Vagina (tissue), 2 donors: ENCODE data around the gene NSG1. TPM values are rescaled to one million over a fixed set of nuclear protein-coding genes. Genes with fewer than 3 reads are reported as not detected.
"Not testable (repeated sequence)": the region's sequence is repeated elsewhere in the genome, so short reads cannot be mapped to it uniquely, and the experiment has no call there.

ENCODE experiments used
- DNase-seq, 2 donors: peaks; one replicate each; pipeline ENCODE4 v3.0.0-alpha.2; 2017; ENCODE audit errors: extremely low spot score in 2 of 2
- H3K27ac ChIP-seq: fragments of 200-600 bp; sonication (generic); one replicate; pipeline ENCODE4 v1.5.1; 2019
- H3K27me3 ChIP-seq: fragments of 200-600 bp; sonication (generic); one replicate; pipeline ENCODE4 v1.5.1; 2019
- H3K36me3 ChIP-seq, 2 donors: fragments of 200-600 bp; sonication (generic); one replicate each; pipeline ENCODE4 v1.5.1; 2017 to 2019
- H3K4me1 ChIP-seq: fragments of 200-600 bp; sonication (generic); one replicate; pipeline ENCODE4 v1.5.1; 2019
- H3K4me3 ChIP-seq, 2 donors: fragments of 200-600 bp; sonication (generic); 1 replicate in 1 of 2; 2 replicates in 1 of 2; pipeline ENCODE4 v1.5.1; 2016 to 2019
- H3K9me3 ChIP-seq: fragments of 200-600 bp; sonication (generic); one replicate; pipeline ENCODE4 v1.5.1; 2019
- CTCF ChIP-seq, 3 experiments: fragments of 450-650 bp in 2 of 3; fragments of 200-600 bp in 1 of 3; sonication (generic) in 1 of 3; IDR thresholded peaks; one replicate each; pipeline ENCODE4 v1.5.1; 2017 to 2019; ENCODE audit warnings: antibody characterized with exemption in 3 of 3, mild to moderate bottlenecking in 2 of 3, moderate library complexity in 2 of 3
- POLR2A ChIP-seq, 2 donors: fragments of 450-650 bp; IDR thresholded peaks; one replicate each; pipeline ENCODE4 v1.6.1; 2017; ENCODE audit warnings: antibody characterized with exemption in 2 of 2, mild to moderate bottlenecking in 2 of 2, moderate library complexity in 2 of 2
- POLR2AphosphoS5 ChIP-seq, 2 donors: sonication (generic); formaldehyde crosslinking; IDR thresholded peaks; one replicate each; pipeline ENCODE4 v1.9.0; 2017; ENCODE audit warnings: antibody characterized with exemption in 2 of 2, mild to moderate bottlenecking in 2 of 2, low read depth in 1 of 2; ENCODE audit not compliant: insufficient read depth in 1 of 2
- intact Hi-C: fragments of 100-400 bp; cut with DNase I; formaldehyde crosslinking; loops from one replicate; pipeline ENCODE4 v1.15.1; 2023
- total RNA-seq: library from RNA; depleted of rRNA; stranded (reverse); fragments of >200 nt; gene quantifications from one replicate; pipeline ENCODE4 v1.2.3, GENCODE V29; 2016

The NSG1 gene
- total RNA-seq, 1 donor from 2014 or later = 32.9 TPM

- Histone ChIP-seq H3K9me3 (no peaks in the 10 kb centered on the region), H3K36me3 (peaks cover 0 to 55% of the 10 kb centered on the region in 2 donors), H3K27me3 (no peaks in the 10 kb centered on the region), H3K27ac (no peak overlapping the region), H3K4me1 (no peaks in the 10 kb centered on the region), H3K4me3 (no peak overlapping the region)
- TF ChIP-seq POLR2AphosphoS5 (IDR thresholded peaks at IDR 0.05; ENCODE audit: insufficient read depth in 1 of 2, low read depth in 1 of 2) (no peak), CTCF (IDR thresholded peaks at IDR 0.05) (no peak), POLR2A (IDR thresholded peaks at IDR 0.05) (no peak)
- DNase-seq = no peak
- intact Hi-C loops = no loop called here
Measured at GRCh38 chr4:4420421-4420820, 33.5 kb downstream of the NSG1 start.

DNA sequence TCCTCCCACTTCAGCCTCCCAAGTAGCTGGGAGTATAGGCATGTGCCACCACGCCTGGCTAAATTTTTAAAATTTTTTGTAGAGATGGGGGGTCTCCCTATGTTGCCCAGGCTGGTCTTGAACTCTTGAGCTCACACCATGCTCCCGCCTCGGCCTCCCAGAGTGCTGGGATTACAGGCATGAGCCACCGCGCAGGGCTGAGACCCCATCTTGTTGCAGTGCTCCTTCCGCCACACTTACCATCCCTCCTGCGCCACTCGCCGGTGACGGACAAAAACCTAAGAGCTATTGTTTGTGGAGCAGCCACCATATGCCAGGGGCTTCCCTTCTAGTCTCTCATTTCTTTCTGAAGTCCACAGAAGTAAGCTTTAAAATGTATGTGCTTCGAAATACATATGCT is 34.5 kb downstream of the NSG1 start:
- Histone ChIP-seq H3K4me3 (no peak overlapping the region), H3K27me3 (no peaks in the 10 kb centered on the region), H3K36me3 (peaks cover 0 to 50% of the 10 kb centered on the region in 2 donors), H3K9me3 (no peaks in the 10 kb centered on the region), H3K4me1 (no peaks in the 10 kb centered on the region), H3K27ac (no peak overlapping the region)
- DNase-seq = peak in 1 of 2 donors; percentile 56
- intact Hi-C loops = no loop called here
- TF ChIP-seq POLR2AphosphoS5 (IDR thresholded peaks at IDR 0.05; ENCODE audit: insufficient read depth in 1 of 2, low read depth in 1 of 2) = no peak
- no peak for TF ChIP-seq CTCF (IDR thresholded peaks at IDR 0.05)
- TF ChIP-seq POLR2A (IDR thresholded peaks at IDR 0.05) = no peak

DNA sequence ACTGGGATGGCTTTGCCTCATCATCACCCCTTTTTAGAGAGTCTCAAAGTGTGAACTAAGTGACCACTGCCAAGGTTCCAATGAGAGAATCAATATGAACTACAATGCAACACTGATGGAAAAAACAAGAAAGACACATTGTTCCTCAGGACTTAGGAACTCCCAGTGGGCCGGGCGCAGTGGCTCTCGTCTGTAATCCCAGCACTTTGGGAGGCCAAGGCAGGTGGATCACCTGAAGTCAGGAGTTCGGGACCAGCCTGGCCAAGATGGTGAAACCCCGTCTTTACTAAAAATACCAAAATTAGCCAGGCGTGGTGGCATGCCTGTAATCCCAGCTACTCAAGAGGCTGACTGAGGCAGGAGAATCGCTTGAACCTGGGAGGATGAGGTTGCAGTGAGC is 35.2 kb downstream of the NSG1 start:
- H3K36me3 ChIP-seq = peaks cover 0 to 49% of the 10 kb centered on the region in 2 donors
- DNase-seq = peak in 1 of 2 donors; percentile 4
- H3K27ac ChIP-seq, H3K9me3 ChIP-seq, H3K27me3 ChIP-seq, intact Hi-C loops, H3K4me1 ChIP-seq, H3K4me3 ChIP-seq: not testable (repeated sequence)

DNA sequence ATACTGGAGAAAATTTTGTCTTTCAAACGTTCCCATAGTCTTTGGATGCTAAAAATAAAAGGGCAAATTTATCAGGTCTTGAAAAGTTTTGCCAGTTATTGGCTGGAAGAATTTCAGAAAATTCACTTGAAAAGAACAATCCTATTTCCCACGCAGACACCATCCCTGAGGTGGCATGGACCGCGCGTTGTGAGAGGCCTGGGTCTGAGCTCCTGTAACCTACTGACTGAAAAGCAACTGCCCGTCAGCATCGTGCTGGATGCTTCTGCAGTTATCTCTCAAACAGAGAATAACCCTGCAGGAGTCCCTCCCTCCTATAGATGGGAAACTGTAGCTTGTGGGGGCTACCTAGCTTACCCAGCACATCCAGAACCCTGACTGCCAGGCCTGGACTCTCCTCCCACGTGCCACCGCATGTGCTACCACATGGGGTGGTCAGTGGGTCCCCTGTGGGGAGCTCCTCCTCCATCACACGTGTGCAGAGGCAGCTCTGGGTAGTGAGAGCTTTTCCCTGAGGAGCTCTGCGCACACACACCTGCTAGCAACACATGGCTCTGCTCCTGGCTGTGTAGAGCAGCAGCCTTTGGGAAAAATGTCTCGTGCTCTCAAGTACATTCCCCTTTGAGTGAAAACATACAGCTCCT is 36.1 kb downstream of the NSG1 start:
- no peaks in the 10 kb centered on the region for H3K9me3 ChIP-seq
- TF ChIP-seq POLR2AphosphoS5 (IDR thresholded peaks at IDR 0.05; ENCODE audit: insufficient read depth in 1 of 2, low read depth in 1 of 2) (no peak), CTCF (IDR thresholded peaks at IDR 0.05) (no peak), POLR2A (IDR thresholded peaks at IDR 0.05) (no peak)
- peak; percentile 52 to 72 for DNase-seq
- peaks cover 0 to 49% of the 10 kb centered on the region in 2 donors for H3K36me3 ChIP-seq
- no peaks in the 10 kb centered on the region for H3K4me1 ChIP-seq
- H3K4me3 ChIP-seq = no peak overlapping the region
- H3K27ac ChIP-seq = no peak overlapping the region
- no peaks in the 10 kb centered on the region for H3K27me3 ChIP-seq
- intact Hi-C loops = no loop called here

GRCh38 chr4:4423706-4424498 is 37.0 kb downstream of the NSG1 start:
- TF ChIP-seq POLR2A (IDR thresholded peaks at IDR 0.05) (no peak), CTCF (IDR thresholded peaks at IDR 0.05) (no peak), POLR2AphosphoS5 (IDR thresholded peaks at IDR 0.05; ENCODE audit: insufficient read depth in 1 of 2, low read depth in 1 of 2) (no peak)
- Histone ChIP-seq H3K9me3 (no peaks in the 10 kb centered on the region), H3K27me3 (no peaks in the 10 kb centered on the region), H3K4me3 (no peak overlapping the region), H3K4me1 (no peaks in the 10 kb centered on the region), H3K27ac (no peak overlapping the region), H3K36me3 (peaks cover 0 to 43% of the 10 kb centered on the region in 2 donors)
- intact Hi-C loops = no loop called here
- DNase-seq = peak; percentile 40 to 56
